Frontal cortex (tissue), 4 donors: Measurements from ENCODE around the gene CDNF. TPM values are rescaled to one million over a fixed set of nuclear protein-coding genes. Genes with fewer than 3 reads are reported as not detected.
A peak's percentile ranks its signal among the peaks of the same experiment; 100 is the strongest.
"Not testable (repeated sequence)": the region's sequence is repeated elsewhere in the genome, so short reads cannot be mapped to it uniquely, and the experiment has no call there.

Experiments
- DNase-seq, 2 donors: peaks; one replicate each; pipeline ENCODE4 v3.0.0; 2012; ENCODE audit warnings: low spot score in 2 of 2
- FAIRE-seq: peaks from 2 replicates; lab custom pipeline; 2012; peaks lifted over from hg19 to GRCh38; lab: Jason Lieb, UNC
- total RNA-seq: library from RNA; depleted of rRNA; stranded (reverse); fragments of >200 nt; gene quantifications from one replicate; pipeline ENCODE4 v1.2.3, GENCODE V29; 2014
- donor health status: control.
- donor health status: control.
- donor health status: control.

Gene CDNF
- 0.82 TPM for total RNA-seq

GRCh38 chr10:14837757-14838581 lies at the start of gene CDNF, which contains the start of the genes HSPA14 and MSANTD7:
TSS of gene CDNF (minus strand) at chr10:14838037. CDS start at chr10:14837946, 91 bp downstream.
TSS of gene HSPA14 (plus strand) at chr10:14838306. CDS start at chr10:14838403, 97 bp downstream.
TSS of gene MSANTD7 (plus strand) at chr10:14838306. CDS start at chr10:14842285, 3,979 bp downstream.
- FAIRE-seq: peak; percentile 77
- DNase-seq: peak; percentile 96 to 97

- DNase-seq (no peak), FAIRE-seq (no peak)
These were observed 46.2 kb upstream of the CDNF start for GRCh38 chr10:14884082-14884481.

- no peak for DNase-seq
- FAIRE-seq: no peak
These were observed 42.4 kb upstream of the CDNF start for GRCh38 chr10:14880229-14880628.

GRCh38 chr10:14879928-14880193 lies 42.0 kb upstream of the CDNF start:
- DNase-seq: no peak

GRCh38 chr10:14879124-14879927 lies 41.5 kb upstream of the CDNF start:
- DNase-seq (peak in 1 of 2 donors; percentile 30), FAIRE-seq (no peak)

More at GRCh38 chr10:14879928-14880193, 42.0 kb upstream of the CDNF start:
- FAIRE-seq: no peak

- no peak for FAIRE-seq
- DNase-seq: peak; percentile 99 to 100
These were observed 40.7 kb upstream of the CDNF start, which contains the start of gene SUV39H2 for GRCh38 chr10:14878266-14879123. TSS of gene SUV39H2 (plus strand) at chr10:14878866. CDS start at chr10:14878889, 23 bp downstream.

GRCh38 chr10:14876764-14877163 lies 38.9 kb upstream of the CDNF start:
- FAIRE-seq: no peak

GRCh38 chr10:14875941-14876340 lies 38.1 kb upstream of the CDNF start:
- DNase-seq (no peak), FAIRE-seq (no peak)

More at GRCh38 chr10:14876764-14877163, 38.9 kb upstream of the CDNF start:
- no peak for DNase-seq

- FAIRE-seq (no peak), DNase-seq (no peak)
These were observed 35.4 kb upstream of the CDNF start for GRCh38 chr10:14873090-14873760.

GRCh38 chr10:14864871-14865270 lies 27.0 kb upstream of the CDNF start:
- FAIRE-seq, DNase-seq: not testable (repeated sequence)

- not testable (repeated sequence) for FAIRE-seq
These were observed 26.6 kb upstream of the CDNF start for GRCh38 chr10:14864466-14864865.

GRCh38 chr10:14860791-14861190 lies 23.0 kb upstream of the CDNF start:
- DNase-seq: no peak

More at GRCh38 chr10:14864466-14864865, 26.6 kb upstream of the CDNF start:
- DNase-seq: not testable (repeated sequence)

GRCh38 chr10:14859775-14860174 lies 21.9 kb upstream of the CDNF start:
- FAIRE-seq (no peak), DNase-seq (no peak)

More at GRCh38 chr10:14860791-14861190, 23.0 kb upstream of the CDNF start:
- no peak for FAIRE-seq

- FAIRE-seq: no peak
- DNase-seq: no peak
These were observed 21.2 kb upstream of the CDNF start for GRCh38 chr10:14859043-14859442.

GRCh38 chr10:14858338-14858960 lies 20.6 kb upstream of the CDNF start:
- DNase-seq (no peak), FAIRE-seq (no peak)

- FAIRE-seq (no peak), DNase-seq (no peak)
These were observed 17.6 kb upstream of the CDNF start for GRCh38 chr10:14855453-14855852.

GRCh38 chr10:14852236-14852635 lies 14.4 kb upstream of the CDNF start:
- DNase-seq (no peak), FAIRE-seq (no peak)

GRCh38 chr10:14844948-14845347 lies 7.1 kb upstream of the CDNF start:
- DNase-seq: no peak
- FAIRE-seq: no peak
